ENCODE data around the gene ZNF8.
"Not testable (repeated sequence)": the region's sequence is repeated elsewhere in the genome, so short reads cannot be mapped to it uniquely, and the experiment has no call there.

Gene ZNF8

DNA sequence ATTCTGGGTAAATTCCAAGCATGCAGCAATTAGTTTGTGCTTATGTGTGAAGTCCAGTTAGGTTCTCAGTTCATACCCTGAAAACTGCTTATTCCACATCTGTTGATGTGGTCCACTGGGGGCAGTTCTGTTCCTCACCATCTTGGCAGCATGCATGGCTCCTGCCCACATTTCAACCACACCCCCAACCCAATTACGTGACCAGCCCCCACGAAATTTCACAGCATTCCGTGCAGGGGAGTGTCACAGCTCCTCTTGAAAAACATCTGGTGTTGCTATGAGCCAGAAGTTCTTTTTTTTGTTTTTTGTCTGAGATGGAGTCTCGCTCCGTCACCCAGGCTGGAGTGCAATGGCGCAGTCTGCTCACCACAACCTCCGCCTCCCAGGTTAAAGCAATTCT lies 17.3 kb downstream of the ZNF8 start:
- no peak for DNase-seq (ENCODE audit: low read depth in 2 of 2)

DNA sequence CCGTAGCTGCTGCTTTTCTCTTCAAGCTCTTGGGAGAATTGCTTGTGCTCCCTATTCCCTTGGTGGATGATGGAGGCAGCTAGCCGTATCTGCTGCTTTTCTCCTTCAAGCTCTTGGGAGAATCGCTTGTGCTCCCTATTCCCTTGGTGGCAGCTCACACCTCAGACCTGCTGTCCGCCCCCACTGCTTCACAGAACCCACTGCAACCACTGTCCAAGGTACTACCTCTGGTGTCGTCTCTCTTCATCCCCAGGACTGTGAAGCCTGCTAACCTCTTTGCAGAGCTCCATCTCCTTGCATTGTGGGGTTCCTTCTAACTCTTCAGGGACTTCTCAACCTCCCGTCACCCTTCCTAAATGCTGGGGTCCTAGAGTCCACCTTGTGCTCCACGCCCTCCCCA lies 21.9 kb downstream of the ZNF8 start:
- DNase-seq (ENCODE audit: low read depth in 2 of 2), result no peak

DNA sequence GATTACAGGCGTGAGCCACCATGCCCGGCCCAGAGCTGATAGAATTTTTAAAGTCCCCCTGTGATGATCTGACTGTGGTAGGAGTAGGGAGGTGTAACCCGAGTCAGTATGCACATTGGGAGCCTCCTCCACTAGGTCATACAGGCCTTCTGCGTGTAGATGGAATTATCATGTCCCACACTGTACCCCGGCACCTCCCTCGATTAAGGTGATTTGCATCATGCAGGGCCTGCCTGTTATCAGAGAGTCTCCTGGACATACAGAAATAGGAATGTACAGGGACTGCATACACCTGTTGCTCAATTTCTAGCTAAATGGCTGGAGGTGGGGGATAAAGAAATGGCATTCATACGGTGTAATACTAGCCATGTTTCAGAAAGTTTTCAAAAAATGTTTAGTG lies 25.5 kb downstream of the ZNF8 start:
- no peak for DNase-seq (ENCODE audit: low read depth in 2 of 2)

DNA sequence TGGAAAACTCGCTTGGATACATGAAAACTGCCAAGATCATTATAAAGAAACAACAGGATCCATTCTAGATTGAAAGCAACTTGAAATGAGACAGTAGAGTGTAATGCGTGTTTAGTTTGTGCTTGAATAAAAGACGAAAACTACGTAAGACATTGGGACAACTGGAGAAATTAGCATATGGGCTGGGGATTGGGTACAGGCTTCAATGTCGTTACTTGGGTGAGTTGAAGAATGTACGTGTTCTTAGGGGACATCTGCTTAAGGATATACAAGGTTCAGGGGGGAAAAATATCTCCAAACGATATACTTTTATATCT lies 26.0 kb downstream of the ZNF8 start:
- no peak for DNase-seq (ENCODE audit: low read depth in 2 of 2)

DNA sequence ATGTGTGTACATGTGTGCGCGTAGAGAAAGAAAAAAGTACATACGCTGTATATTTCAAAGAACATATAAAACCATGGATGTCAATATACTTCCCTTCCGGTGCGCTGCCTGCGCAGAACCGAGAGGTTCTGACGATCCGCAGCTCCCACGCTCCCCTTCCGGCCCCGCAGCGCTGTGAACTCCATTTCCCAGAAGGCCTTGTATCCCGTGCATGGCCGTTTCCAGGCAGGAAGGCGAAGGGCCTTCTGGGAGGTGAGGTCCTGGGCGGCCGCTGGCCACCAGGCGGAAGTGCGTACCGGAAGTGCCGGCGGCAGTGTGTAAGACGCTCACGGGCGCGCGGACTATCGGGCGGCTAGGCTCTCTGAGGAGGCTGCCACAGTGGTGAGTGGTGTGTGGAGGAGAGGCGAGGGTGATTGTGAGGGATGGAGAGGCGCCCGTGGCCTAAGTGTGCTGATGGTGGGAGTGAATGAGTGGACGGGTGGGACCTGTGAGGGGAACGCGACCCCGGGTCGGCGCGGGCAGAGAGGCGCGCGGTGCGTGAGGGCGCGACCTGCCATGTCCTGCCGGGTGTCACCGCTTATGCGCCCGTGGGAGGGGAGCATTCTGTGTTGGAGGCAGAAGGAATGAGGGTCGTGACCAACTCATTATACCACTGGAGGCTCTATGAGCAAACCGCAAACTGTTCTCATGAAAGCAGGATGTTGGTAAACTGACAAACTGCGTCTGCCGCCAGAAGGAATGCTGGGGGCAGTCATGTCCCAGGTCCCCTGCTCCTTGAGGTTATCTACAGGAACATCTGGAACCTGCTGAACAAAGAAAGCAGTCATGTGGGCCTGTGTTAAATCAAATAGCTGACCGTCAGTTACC lies 26.5 kb downstream of the ZNF8 start, which contains the start of gene ERVK3-1:
Gene ERVK3-1, plus strand, starts transcription at position 313 of the 867 bp plus-strand sequence. CDS start 6,792 bp downstream, outside the sequence.
- peak; percentile 84 to 89 for DNase-seq (ENCODE audit: low read depth in 2 of 2)

DNA sequence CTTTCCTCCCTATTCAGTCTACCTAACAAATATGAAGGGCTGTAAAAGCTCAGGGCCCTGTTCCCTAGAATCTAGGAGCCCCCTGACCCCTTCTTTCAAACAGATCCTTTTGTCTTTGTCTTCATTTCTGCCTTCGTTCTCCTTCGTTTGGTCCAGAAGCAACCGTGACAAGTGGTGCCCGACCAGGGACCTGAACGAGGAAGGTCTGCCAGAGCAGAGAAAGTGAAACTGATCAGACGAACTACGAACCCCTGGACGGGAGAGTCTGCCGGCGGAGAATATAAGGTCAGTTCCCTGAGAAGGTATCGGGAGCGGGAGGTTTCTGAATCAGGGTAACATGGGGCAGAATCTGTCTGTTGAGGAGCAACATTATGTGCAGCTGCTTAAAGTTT lies 27.2 kb downstream of the ZNF8 start:
- no peak for DNase-seq (ENCODE audit: low read depth in 2 of 2)

DNA sequence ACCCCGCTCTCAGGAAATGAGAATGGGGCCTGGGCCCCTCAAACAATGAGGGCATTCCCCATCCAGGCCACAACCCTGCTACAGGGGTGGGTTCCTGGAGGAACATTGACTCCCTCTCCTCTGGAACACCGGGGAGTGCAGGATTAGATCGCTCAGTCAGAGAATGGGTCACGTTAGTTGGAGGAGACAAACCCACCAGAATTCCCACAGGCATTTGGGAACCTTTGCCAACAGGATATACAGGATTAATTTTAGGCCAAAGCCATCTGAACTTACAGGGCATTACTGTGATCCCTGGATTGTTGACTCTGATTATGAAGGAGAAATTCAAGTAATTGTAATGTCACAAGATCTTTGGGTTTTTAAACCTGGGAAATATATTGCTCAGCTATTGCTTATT lies 29.0 kb downstream of the ZNF8 start:
- no peak for DNase-seq (ENCODE audit: low read depth in 2 of 2)

DNA sequence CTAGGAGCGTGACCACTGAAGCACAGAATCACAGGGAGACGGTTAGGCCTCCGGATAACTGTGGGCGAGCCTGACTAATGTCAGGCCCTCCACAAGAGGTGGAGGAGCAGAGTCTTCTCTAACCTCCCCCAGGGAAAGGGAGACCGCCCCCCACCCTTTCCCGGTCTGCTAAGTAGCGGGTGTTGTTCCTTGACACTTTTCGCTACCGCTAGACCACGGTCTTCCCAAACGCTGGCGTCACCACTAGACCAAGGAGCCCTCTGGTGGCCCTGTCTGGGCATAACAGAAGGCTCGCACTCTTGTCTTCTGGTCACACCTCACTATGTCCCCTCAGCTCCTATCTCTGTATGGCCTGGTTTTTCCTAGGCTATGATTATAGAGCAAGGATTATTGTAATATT lies 31.9 kb downstream of the ZNF8 start:
- not testable (repeated sequence) for DNase-seq (ENCODE audit: low read depth in 2 of 2)

DNA sequence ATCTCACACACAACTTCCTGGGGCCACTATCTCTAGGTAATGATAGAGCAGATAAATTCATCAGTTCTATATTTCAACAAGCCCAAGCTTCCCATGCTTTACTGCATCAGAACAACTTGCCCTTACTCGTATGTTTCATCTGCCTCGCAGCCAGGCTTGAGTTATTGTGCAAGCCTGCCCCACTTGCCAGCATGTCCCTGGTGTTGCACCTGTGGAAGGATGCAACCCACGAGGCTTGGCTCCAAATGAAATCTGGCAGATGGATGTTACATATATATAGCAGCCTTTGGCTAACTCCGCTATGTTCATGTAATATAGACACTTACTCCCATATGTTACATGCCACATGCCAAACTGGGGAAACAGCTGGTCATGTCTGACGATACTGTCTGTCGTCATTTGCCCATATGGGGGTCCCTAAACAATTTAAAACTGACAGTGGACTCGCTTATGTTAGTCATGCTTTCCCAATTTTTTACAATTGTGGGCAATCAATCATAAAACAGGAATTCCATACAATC lies 32.6 kb downstream of the ZNF8 start:
- DNase-seq (ENCODE audit: low read depth in 2 of 2), result no peak

DNA sequence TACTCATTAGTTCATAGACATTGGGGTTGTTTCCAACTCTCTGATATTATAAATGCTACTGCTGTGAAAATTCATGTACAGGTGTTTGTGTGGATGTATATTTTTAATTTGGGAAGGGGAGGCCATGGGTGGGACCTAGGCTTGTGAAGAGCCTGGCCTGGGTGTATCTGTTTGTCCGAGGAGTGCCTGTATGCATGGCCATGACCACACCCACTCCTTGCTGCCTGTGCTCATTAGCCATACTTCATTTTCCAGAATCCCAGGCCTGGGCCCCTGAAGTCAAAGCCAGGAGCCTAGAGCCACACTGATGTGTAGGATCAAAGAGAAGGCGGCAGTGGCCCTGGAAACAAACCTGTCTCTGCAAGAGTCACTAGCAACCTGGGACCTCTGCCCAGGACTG lies 36.8 kb downstream of the ZNF8 start:
- no peak for DNase-seq (ENCODE audit: low read depth in 2 of 2)

DNA sequence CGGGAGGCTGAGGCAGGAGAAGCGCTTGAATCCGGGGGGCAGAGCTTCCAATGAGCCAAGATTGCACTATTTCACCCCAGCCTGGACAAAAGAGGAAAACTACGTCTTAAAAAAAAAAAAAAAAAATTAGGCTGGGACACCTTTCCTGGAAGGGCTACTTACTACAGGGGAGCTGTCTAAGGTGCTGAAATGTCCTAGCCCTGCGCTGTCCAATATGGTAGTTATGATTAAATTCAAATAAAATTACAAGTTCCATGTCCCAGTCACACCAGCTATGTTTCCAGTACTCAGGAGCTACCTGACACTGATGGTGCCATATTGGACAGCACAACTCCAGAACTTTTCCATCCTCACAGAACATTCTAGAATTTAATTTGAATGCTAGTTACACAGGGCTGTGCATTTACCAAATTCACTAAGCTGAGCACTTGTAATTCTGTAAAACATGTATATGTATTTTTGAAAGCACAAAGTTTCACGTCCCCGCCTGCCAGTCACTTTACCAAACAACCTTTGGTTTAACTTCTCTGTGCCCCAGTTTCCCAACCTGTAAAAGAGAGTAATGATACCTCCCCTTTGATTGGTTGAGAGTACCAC lies 38.8 kb downstream of the ZNF8 start:
- DNase-seq (ENCODE audit: low read depth in 2 of 2), result no peak

DNA sequence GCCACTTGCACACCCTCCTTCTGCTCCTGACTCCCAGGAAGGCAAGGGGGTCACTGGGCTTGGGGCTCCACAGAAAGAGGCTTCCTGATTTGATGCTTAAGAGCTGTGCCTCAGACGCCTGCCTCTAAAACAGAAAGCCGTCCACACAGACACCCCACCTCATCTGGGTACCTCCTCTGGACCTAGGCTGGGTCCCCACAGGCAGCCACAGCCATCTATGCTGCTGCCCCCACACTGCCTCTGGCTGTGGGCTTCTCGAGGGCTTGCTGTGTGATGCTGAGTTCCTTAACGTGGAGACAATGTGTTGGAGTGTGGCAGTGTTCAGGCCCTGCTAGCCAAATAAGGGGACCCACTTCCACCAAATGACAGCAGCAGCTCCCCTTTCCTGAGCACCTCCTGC lies 39.5 kb downstream of the ZNF8 start:
- no peak for DNase-seq (ENCODE audit: low read depth in 2 of 2)

DNA sequence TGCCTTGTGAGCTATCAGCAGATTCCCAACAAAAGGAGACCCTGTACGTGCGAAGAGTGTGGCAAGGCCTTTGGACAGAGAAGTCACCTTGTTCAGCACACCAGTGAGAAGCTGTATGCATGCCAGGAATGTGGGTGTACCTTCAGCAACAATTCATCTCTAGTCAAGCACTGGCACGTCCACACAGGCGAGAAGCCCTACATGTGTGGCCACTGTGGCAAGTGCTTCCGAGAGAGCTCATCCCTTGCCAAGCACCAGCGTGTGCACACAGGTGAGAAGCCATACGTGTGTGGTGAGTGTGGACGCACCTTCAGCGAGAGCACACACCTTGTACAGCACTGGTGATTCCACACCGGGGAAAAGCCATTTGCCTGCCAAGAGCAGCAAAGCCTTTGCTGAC lies 40.5 kb downstream of the ZNF8 start:
- DNase-seq (ENCODE audit: low read depth in 2 of 2), result no peak

DNA sequence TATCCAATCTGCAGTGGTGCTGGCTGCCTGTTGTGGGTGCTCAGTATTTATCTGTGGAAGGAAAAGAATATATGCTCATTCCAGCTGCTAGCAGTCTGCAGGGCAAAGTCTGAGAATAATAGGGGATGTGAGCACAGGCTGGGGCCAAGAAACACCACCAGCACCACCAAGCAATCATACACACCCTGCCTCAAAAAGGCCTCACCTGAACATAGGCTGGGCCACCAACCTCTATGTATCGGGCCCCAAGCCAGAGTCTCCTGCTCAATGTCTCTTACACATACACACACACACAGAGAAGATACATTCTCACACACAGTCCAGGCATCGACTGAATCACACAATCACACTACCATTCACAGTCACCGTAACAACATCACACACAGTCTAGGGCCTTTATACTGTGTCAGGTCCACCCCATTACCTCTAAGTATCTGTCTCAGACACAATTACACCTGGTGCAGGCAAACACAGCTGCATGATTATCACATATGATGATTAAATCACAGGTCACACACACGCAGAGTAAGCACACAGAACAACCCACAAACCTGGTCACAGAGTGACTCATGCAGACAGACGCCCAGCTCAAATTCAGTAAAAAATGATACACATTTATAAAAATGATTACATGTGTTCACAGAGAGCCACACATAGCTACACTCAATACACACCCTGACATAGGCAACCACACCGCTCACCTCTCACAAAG lies 46.7 kb downstream of the ZNF8 start:
- no peak for DNase-seq (ENCODE audit: low read depth in 2 of 2)

DNA sequence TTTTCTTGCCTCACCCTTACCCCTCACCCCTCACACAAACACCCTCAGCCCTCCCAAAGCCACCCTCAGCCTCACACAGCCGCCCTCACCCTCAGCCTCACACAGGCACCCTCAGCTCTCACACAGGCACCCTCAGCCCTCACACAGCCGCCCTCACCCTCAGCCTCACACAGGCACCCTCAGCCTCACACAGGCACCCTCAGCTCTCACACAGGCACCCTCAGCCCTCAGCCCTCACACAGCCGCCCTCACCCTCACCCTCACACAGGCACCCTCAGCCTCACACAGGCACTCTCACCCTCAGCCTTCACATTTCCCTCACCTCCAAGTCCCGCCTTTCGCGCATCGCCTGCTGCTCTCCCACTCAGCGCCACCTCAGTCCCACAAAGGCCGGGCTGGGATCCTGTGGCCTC lies 47.8 kb downstream of the ZNF8 start:
- DNase-seq (ENCODE audit: low read depth in 2 of 2), result no peak

DNA sequence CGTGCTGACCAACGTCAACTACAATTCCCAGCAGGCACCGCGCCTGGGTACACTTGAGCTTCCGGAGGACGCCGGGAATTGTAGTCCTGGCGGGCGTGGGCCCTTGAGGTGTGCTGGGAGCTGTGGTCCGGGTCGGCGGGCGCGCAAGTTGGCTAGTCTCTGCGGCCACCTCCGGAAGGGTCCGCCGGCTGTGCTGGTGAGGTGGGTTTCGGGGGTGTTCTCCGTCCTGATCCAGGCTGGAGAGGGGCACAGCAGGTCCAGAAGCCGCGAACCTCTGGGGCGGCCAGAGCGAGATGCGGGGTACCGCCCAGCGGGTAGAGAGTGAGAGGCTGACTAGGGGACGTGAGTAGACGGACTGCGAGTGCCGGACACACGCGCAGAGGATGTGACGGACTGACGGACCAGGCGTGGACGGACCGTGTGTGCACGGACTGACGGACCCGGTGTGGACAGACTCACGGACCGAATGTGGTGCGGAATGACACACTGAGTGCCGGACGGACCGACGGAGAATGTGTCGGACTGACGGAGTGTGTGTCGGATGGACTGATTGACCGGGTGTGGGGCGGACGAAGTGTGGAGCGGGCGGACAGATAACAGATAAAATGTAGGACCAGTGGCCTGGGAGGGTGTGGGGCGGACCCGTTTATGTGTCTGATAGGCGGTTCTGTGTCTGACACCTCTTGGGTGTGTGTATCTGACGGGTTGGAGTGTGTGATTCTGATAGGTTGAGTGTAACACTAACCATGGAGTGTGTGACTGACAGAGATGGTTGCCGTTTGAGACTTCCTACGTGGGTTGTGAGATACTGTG lies 48.4 kb downstream of the ZNF8 start, which contains the start of gene ZSCAN22:
Gene ZSCAN22, plus strand, starts transcription at position 81 of the 813 bp plus-strand sequence. CDS start 7,809 bp downstream, outside the sequence.
- DNase-seq (ENCODE audit: low read depth in 2 of 2), result peak; percentile 75 to 81

DNA sequence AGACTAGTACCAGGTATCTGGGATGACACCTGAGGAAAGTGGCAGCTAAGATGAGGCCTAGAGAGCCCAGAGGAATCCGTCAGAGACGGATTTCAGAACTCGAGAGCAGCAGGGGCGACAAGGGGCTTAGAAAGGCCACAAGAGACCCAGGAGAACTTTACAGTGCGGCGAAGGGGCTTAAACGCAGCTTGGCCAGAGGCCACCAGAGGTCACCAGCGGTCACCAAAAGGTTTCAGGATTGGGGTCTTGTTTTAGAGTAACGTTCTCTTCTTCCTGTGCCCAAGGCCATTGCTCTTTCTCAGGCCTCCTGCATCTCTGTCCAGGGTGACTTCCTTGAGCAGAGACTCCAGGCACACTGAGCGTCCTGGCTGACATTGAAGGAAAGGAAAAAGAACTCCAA lies 50.2 kb downstream of the ZNF8 start:
- no peak for DNase-seq (ENCODE audit: low read depth in 2 of 2)

DNA sequence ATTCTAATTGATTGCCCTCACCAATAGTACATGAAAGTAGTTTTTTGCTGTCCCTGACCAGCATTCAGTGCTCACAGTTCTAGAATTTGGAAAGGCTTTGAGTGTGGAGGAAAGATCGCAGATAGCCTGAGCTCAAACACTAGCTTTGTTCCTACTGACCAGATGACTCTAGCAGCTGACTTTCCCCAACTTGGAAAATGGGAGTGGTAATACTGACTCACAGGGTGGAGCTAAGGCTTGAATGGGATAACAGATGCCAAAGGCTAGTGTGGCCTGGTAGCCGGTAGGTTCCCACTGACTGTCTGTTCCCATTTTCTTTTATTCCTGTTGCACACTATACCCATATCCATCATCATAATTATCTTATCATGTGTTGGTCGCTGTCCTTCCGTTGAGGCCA lies 51.7 kb downstream of the ZNF8 start:
- no peak for DNase-seq (ENCODE audit: low read depth in 2 of 2)

DNA sequence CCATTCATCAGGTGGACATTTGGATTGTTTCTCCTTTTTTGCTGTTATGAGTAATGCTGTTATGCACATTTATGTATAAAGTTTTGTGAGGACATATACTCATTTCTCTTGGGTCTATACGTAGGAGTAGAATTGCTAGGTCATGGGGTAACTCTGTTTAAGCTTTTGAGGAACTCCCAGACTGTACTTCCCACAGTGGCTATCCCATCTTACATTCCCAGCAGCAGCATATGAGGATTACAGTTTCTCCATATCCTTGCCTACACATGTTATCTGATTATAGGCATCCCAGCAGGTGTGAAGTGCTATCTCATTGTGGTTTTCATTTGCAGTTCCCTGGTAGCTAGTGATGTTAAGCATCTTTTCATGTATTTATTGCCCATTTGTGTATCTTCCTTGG lies 53.9 kb downstream of the ZNF8 start:
- no peak for DNase-seq (ENCODE audit: low read depth in 2 of 2)

DNA sequence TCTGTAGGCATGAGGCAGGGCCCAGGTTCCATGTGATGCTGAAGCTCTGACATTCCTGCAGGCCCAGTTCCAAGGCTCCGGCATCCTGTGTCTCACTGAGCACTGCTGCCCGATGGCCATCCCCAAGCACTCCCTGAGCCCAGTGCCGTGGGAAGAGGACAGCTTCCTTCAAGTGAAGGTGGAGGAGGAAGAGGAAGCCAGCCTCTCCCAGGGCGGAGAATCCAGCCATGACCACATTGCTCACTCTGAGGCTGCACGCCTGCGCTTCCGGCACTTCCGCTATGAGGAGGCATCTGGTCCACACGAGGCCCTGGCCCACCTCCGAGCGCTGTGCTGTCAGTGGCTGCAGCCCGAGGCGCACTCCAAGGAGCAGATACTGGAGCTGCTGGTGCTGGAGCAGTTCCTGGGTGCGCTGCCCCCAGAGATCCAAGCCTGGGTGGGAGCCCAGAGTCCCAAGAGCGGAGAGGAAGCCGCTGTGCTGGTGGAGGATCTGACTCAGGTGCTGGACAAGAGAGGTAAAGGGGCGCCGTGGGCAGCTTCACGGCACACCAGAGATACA lies 56.0 kb downstream of the ZNF8 start:
- DNase-seq (ENCODE audit: low read depth in 2 of 2), result no peak

DNA sequence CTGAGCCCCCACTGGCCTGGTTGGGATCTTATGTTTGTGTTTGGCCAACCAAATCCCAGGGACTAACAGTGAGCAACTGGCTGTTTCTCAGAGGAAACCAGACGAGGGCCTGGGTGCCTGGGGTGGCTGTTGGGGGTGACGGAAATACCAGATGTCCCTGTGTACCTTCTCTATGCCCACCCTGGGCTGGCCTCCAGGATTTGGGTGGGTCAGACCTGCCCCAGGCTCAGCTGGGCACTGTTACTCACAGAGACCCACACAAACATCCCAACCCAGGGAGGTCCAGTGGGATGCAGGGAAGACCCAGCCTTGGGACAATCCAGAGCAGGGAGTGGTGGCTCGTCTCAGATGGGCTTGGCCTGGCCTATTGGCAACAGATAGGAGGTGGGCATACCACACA lies 56.9 kb downstream of the ZNF8 start:
- DNase-seq (ENCODE audit: low read depth in 2 of 2), result no peak

All from fibroblast of skin of left biceps (primary cell).